HG02610 (cell line): ENCODE results near the gene G3BP1.
"Not testable (repeated sequence)": the region's sequence is repeated elsewhere in the genome, so short reads cannot be mapped to it uniquely, and the experiment has no call there.

Source experiments
- ATAC-seq: cut with Tn5 transposase; IDR thresholded peaks from one replicate; pipeline ENCODE4 v1.9.1; 2021; ENCODE audit warnings: mild to moderate bottlenecking, moderate library complexity; ENCODE audit not compliant: unreplicated experiment

Gene G3BP1

GRCh38 chr5:151856861-151857260, 85.1 kb downstream of the G3BP1 start:
- no peak for ATAC-seq

- ATAC-seq, result not testable (repeated sequence)
Observed at GRCh38 chr5:151860867-151861266, 89.1 kb downstream of the G3BP1 start.
